Measurements from ENCODE around the gene MRTO4. TPM values are rescaled to one million over a fixed set of nuclear protein-coding genes. Genes with fewer than 3 reads are reported as not detected.
A peak's percentile ranks its signal among the peaks of the same experiment; 100 is the strongest.

MRTO4 gene
- total and polyA plus RNA-seq, 9 of the 15 experiments (the other 6 are each of a cell fraction or from before 2014, with no cell fraction given), result 62.0 to 173 (median 146) TPM

DNA sequence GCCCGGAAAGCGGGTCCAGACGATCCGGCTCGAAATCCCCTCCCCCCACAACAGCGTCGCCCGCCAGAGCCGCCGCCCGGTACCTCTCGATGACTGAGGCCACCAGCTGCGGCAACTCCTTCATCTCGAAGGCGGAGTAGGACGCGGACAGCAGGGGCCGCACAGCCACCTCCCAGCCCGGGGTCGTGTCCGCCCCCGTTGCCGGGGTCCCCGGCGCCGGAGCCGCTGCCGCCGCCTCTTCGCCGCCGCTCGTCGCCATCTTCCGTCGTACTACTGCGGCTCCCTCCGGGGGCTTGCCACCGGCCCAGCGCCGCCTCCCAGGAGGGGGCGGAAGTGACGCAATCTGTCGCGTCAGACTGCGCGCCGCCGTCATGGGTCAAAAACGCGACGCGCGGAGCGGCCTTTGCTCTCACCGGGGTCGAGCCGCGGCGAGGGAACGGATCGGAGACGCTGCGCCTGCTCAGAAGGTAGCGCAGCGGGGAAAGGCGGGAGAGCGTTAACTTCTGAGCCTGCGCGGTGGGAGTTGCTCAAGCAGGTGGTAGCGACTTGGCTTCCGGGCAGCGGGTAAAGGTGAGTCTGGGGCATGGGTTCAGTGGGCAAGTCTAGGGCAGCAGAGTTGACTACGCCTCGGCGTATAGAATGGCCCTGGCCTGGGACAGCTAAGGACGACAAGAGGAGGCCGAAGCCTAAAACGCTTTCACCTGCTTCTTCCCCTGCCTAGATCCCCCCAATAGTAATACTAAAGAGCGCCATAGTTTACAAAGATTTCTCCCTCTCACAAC, 41.4 kb upstream of the MRTO4 start, which contains the start of gene UBR4 (continued):
- TF ChIP-seq, protein P1, sequence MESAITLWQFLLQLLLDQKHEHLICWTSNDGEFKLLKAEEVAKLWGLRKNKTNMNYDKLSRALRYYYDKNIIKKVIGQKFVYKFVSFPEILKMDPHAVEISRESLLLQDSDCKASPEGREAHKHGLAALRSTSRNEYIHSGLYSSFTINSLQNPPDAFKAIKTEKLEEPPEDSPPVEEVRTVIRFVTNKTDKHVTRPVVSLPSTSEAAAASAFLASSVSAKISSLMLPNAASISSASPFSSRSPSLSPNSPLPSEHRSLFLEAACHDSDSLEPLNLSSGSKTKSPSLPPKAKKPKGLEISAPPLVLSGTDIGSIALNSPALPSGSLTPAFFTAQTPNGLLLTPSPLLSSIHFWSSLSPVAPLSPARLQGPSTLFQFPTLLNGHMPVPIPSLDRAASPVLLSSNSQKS (CRISPR knock-in tag; IDR thresholded peaks at IDR 0.05), result no peak
- TF ChIP-seq, protein P2, sequence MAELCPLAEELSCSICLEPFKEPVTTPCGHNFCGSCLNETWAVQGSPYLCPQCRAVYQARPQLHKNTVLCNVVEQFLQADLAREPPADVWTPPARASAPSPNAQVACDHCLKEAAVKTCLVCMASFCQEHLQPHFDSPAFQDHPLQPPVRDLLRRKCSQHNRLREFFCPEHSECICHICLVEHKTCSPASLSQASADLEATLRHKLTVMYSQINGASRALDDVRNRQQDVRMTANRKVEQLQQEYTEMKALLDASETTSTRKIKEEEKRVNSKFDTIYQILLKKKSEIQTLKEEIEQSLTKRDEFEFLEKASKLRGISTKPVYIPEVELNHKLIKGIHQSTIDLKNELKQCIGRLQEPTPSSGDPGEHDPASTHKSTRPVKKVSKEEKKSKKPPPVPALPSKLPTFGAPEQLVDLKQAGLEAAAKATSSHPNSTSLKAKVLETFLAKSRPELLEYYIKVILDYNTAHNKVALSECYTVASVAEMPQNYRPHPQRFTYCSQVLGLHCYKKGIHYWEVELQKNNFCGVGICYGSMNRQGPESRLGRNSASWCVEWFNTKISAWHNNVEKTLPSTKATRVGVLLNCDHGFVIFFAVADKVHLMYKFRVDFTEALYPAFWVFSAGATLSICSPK (IDR thresholded peaks at IDR 0.05; ENCODE audit: borderline replicate concordance), result no peak
- no peak for TF ChIP-seq KLF16 (IDR thresholded peaks at IDR 0.05)
- TF ChIP-seq, protein P3, sequence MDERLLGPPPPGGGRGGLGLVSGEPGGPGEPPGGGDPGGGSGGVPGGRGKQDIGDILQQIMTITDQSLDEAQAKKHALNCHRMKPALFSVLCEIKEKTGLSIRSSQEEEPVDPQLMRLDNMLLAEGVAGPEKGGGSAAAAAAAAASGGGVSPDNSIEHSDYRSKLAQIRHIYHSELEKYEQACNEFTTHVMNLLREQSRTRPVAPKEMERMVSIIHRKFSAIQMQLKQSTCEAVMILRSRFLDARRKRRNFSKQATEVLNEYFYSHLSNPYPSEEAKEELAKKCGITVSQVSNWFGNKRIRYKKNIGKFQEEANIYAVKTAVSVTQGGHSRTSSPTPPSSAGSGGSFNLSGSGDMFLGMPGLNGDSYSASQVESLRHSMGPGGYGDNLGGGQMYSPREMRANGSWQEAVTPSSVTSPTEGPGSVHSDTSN (CRISPR knock-in tag; IDR thresholded peaks at IDR 0.05; ENCODE audit: low read depth), result no peak
- TF ChIP-seq, protein P3 (tag; conservative IDR thresholded peaks at IDR 0.05; ENCODE audit: low read depth), result no peak
- TF ChIP-seq BRD4 (IDR thresholded peaks at IDR 0.05), result 0 out of 2 replicates have a peak, but pooled peaks have one; percentile 45
- TF ChIP-seq, protein P4, sequence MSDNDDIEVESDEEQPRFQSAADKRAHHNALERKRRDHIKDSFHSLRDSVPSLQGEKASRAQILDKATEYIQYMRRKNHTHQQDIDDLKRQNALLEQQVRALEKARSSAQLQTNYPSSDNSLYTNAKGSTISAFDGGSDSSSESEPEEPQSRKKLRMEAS (CRISPR knock-in tag; IDR thresholded peaks at IDR 0.05), result peak; percentile 97
- TF ChIP-seq, protein P5, sequence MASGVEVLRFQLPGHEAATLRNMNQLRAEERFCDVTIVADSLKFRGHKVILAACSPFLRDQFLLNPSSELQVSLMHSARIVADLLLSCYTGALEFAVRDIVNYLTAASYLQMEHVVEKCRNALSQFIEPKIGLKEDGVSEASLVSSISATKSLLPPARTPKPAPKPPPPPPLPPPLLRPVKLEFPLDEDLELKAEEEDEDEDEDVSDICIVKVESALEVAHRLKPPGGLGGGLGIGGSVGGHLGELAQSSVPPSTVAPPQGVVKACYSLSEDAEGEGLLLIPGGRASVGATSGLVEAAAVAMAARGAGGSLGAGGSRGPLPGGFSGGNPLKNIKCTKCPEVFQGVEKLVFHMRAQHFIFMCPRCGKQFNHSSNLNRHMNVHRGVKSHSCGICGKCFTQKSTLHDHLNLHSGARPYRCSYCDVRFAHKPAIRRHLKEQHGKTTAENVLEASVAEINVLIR (CRISPR knock-in tag; IDR thresholded peaks at IDR 0.05), result peak; percentile 100
- TF ChIP-seq, protein P6, sequence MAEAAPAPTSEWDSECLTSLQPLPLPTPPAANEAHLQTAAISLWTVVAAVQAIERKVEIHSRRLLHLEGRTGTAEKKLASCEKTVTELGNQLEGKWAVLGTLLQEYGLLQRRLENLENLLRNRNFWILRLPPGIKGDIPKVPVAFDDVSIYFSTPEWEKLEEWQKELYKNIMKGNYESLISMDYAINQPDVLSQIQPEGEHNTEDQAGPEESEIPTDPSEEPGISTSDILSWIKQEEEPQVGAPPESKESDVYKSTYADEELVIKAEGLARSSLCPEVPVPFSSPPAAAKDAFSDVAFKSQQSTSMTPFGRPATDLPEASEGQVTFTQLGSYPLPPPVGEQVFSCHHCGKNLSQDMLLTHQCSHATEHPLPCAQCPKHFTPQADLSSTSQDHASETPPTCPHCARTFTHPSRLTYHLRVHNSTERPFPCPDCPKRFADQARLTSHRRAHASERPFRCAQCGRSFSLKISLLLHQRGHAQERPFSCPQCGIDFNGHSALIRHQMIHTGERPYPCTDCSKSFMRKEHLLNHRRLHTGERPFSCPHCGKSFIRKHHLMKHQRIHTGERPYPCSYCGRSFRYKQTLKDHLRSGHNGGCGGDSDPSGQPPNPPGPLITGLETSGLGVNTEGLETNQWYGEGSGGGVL (CRISPR knock-in tag; IDR thresholded peaks at IDR 0.05), result no peak
- TF ChIP-seq HDAC1 (IDR thresholded peaks at IDR 0.05), result peak in 1 of 2 experiments; percentile 78; a peak in 1 of 4 replicates
- 0 out of 2 replicates have a peak, but pooled peaks have one; percentile 28 for TF ChIP-seq BHLHE40 (IDR thresholded peaks at IDR 0.05; ENCODE audit: low read length)
- TF ChIP-seq, protein P7, sequence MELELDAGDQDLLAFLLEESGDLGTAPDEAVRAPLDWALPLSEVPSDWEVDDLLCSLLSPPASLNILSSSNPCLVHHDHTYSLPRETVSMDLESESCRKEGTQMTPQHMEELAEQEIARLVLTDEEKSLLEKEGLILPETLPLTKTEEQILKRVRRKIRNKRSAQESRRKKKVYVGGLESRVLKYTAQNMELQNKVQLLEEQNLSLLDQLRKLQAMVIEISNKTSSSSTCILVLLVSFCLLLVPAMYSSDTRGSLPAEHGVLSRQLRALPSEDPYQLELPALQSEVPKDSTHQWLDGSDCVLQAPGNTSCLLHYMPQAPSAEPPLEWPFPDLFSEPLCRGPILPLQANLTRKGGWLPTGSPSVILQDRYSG (tag; conservative IDR thresholded peaks at IDR 0.05; ENCODE audit: low read depth), result no peak
- TF ChIP-seq ZNF184 (CRISPR knock-in tag; IDR thresholded peaks at IDR 0.05), result no peak
- TF ChIP-seq ETV5 (CRISPR knock-in tag; IDR thresholded peaks at IDR 0.05; ENCODE audit: low read depth), result peak; percentile 97
- TF ChIP-seq SAFB (IDR thresholded peaks at IDR 0.05; ENCODE audit: borderline replicate concordance, low read depth, low read length), result peak; percentile 45; the same call in 1 of the 2 replicates
- 0 out of 2 replicates have a peak, but pooled peaks have one; percentile 66 for TF ChIP-seq PTBP1 (IDR thresholded peaks at IDR 0.05; ENCODE audit: low read depth, low read length)
- peak; percentile 100 for TF ChIP-seq RBFOX2 (IDR thresholded peaks at IDR 0.05; ENCODE audit: low read depth, low read length)

Data from K562 (cell line).